ENCODE measurements around the gene DAGLB.
A peak's percentile ranks its signal among the peaks of the same experiment; 100 is the strongest.

The DAGLB gene

GRCh38 chr7:6423942-6424701, 23.6 kb downstream of the DAGLB start:
- H3K9ac ChIP-seq (ENCODE audit: low read depth, low read length), result no peak overlapping the region
- H3K27ac ChIP-seq (ENCODE audit: low read depth, low read length), result no peak overlapping the region
- no peaks in the 10 kb centered on the region for H3K27me3 ChIP-seq (ENCODE audit: insufficient read depth, low read length)
- no peaks in the 10 kb centered on the region for H3K4me1 ChIP-seq (ENCODE audit: insufficient read depth, low read length)
- no peak overlapping the region for H3K4me3 ChIP-seq (ENCODE audit: low read length)
- peaks cover 85% of the 10 kb centered on the region for H3K36me3 ChIP-seq (ENCODE audit: insufficient read depth, low read length)
- H3K9me3 ChIP-seq (ENCODE audit: insufficient read depth, low read depth, low read length), result peaks cover 22% of the 10 kb centered on the region
- 94% methylated on average over 18 of the region's 18 CpGs for WGBS

GRCh38 chr7:6422926-6423632, 24.7 kb downstream of the DAGLB start:
- Histone ChIP-seq H3K4me1 (ENCODE audit: insufficient read depth, low read length) (no peaks in the 10 kb centered on the region), H3K27ac (ENCODE audit: low read depth, low read length) (no peak overlapping the region), H3K4me3 (ENCODE audit: low read length) (no peak overlapping the region), H3K36me3 (ENCODE audit: insufficient read depth, low read length) (peaks cover 75% of the 10 kb centered on the region), H3K27me3 (ENCODE audit: insufficient read depth, low read length) (no peaks in the 10 kb centered on the region), H3K9me3 (ENCODE audit: insufficient read depth, low read depth, low read length) (peaks cover 22% of the 10 kb centered on the region), H3K9ac (ENCODE audit: low read depth, low read length) (no peak overlapping the region)
- WGBS, result 96% methylated on average over 18 of the region's 18 CpGs

- no peaks in the 10 kb centered on the region for H3K27me3 ChIP-seq (ENCODE audit: insufficient read depth, low read length)
- H3K36me3 ChIP-seq (ENCODE audit: insufficient read depth, low read length), result peaks cover 70% of the 10 kb centered on the region
- H3K4me1 ChIP-seq (ENCODE audit: insufficient read depth, low read length), result no peaks in the 10 kb centered on the region
- no peak overlapping the region for H3K27ac ChIP-seq (ENCODE audit: low read depth, low read length)
- peaks cover 22% of the 10 kb centered on the region for H3K9me3 ChIP-seq (ENCODE audit: insufficient read depth, low read depth, low read length)
- H3K9ac ChIP-seq (ENCODE audit: low read depth, low read length), result no peak overlapping the region
- 94% methylated on average over 16 of the region's 16 CpGs for WGBS
- no peak overlapping the region for H3K4me3 ChIP-seq (ENCODE audit: low read length)
Measured at GRCh38 chr7:6422095-6422494, 25.7 kb downstream of the DAGLB start.

- H3K27me3 ChIP-seq (ENCODE audit: insufficient read depth, low read length), result no peaks in the 10 kb centered on the region
- no peak overlapping the region for H3K27ac ChIP-seq (ENCODE audit: low read depth, low read length)
- WGBS, result 97% methylated on average over 10 of the region's 10 CpGs
- H3K9ac ChIP-seq (ENCODE audit: low read depth, low read length), result no peak overlapping the region
- peaks cover 22% of the 10 kb centered on the region for H3K9me3 ChIP-seq (ENCODE audit: insufficient read depth, low read depth, low read length)
- peaks cover 73% of the 10 kb centered on the region for H3K36me3 ChIP-seq (ENCODE audit: insufficient read depth, low read length)
- peaks cover 4% of the 10 kb centered on the region; the same call in 1 of the 2 replicates for H3K4me1 ChIP-seq (ENCODE audit: insufficient read depth, low read length)
- no peak overlapping the region for H3K4me3 ChIP-seq (ENCODE audit: low read length)
Measured at GRCh38 chr7:6420680-6421079, 27.1 kb downstream of the DAGLB start.

DNA sequence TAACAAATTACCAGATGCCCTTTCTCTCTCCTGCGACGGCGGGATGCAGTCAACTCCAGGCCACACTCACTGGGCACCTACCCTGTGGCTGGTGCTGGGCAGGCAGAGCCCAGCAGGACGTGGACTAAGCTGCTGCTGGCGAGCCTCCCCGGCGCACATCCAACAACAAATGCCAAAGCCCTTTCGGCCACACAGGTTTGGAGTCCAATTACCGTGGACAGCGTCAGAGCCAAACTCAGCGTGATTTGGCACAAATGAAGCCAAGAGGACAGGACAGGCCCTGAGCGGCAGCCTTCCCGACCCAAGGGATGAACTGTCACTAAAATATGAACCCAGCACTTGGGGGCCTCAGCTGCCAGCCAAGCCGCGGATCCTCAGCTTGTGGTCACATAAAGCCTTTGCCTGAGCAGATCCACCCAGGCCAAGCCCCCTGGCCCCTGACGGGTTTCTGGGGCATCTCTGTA, 28.4 kb downstream of the DAGLB start:
- Histone ChIP-seq H3K36me3 (ENCODE audit: insufficient read depth, low read length) (peaks cover 71% of the 10 kb centered on the region), H3K27ac (ENCODE audit: low read depth, low read length) (no peak overlapping the region), H3K27me3 (ENCODE audit: insufficient read depth, low read length) (no peaks in the 10 kb centered on the region), H3K9me3 (ENCODE audit: insufficient read depth, low read depth, low read length) (peaks cover 22% of the 10 kb centered on the region), H3K9ac (ENCODE audit: low read depth, low read length) (no peak overlapping the region), H3K4me1 (ENCODE audit: insufficient read depth, low read length) (peaks cover 4% of the 10 kb centered on the region; the same call in 1 of the 2 replicates), H3K4me3 (ENCODE audit: low read length) (no peak overlapping the region)
- 95% methylated on average over 16 of the region's 16 CpGs for WGBS

DNA sequence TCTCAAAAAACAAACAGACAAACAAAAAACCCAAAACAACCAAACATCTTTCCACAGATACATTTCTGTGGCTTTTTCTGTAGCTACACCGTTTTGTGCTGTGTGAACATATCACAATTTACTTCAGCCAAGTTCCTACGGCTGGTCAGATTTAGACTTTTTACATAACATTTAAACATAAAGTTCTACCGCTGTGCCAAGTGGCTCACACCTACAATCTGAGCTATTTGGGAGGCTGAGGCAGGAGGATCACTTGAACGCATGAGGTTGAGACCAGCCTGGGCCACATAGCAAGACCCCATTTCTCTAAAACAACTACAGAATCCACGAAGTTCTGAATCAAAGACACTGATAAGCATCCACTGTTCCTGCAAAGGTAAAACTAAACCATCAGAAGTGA, 30.3 kb downstream of the DAGLB start:
- H3K9ac ChIP-seq (ENCODE audit: low read depth, low read length), result no peak overlapping the region
- peaks cover 13% of the 10 kb centered on the region for H3K9me3 ChIP-seq (ENCODE audit: insufficient read depth, low read depth, low read length)
- H3K27me3 ChIP-seq (ENCODE audit: insufficient read depth, low read length), result no peaks in the 10 kb centered on the region
- H3K36me3 ChIP-seq (ENCODE audit: insufficient read depth, low read length), result peaks cover 67% of the 10 kb centered on the region
- H3K27ac ChIP-seq (ENCODE audit: low read depth, low read length), result no peak overlapping the region
- WGBS, result 95% methylated on average over 5 of the region's 5 CpGs
- H3K4me3 ChIP-seq (ENCODE audit: low read length), result no peak overlapping the region
- peaks cover 4% of the 10 kb centered on the region; the same call in 1 of the 2 replicates for H3K4me1 ChIP-seq (ENCODE audit: insufficient read depth, low read length)

DNA sequence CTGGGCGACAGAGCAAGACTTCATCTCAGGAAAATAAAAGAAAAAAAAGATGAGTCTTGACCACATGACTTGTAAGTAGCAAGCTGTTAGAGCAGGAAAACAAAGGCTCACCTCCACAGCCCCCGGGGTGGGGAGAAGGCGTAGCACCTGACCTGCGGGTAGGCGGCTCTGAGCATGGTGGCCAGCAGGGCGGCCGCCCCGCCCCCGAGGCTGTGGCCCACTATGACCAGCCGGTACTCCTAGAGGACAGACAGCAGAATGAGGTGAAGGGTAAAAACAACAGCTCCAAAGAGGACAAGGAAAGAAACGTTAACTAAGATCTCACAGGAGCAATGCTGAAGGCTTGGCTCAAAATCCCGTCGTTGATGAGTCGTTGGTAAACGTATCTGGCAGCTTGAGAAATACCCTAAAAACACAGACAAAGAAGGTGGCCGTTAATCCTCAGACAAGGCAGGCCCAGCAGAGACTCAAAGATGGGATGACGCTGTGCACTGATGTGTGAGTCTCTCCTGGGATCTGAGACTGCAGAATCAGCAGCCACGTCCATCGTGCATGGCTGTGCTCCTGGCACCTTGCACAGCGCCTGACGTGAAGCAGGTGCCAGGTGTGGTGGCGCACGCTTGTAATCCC, 31.1 kb downstream of the DAGLB start:
- H3K9ac ChIP-seq (ENCODE audit: low read depth, low read length), result no peak overlapping the region
- peaks cover 4% of the 10 kb centered on the region; the same call in 1 of the 2 replicates for H3K4me1 ChIP-seq (ENCODE audit: insufficient read depth, low read length)
- peak overlapping the region; percentile 39; the same call in 1 of the 2 replicates for H3K27ac ChIP-seq (ENCODE audit: low read depth, low read length)
- peaks cover 67% of the 10 kb centered on the region for H3K36me3 ChIP-seq (ENCODE audit: insufficient read depth, low read length)
- no peak overlapping the region for H3K4me3 ChIP-seq (ENCODE audit: low read length)
- WGBS, result 85% methylated on average over 23 of the region's 23 CpGs
- H3K27me3 ChIP-seq (ENCODE audit: insufficient read depth, low read length), result no peaks in the 10 kb centered on the region
- peaks cover 6% of the 10 kb centered on the region for H3K9me3 ChIP-seq (ENCODE audit: insufficient read depth, low read depth, low read length)

GRCh38 chr7:6413637-6414036, 34.1 kb downstream of the DAGLB start:
- H3K4me3 ChIP-seq (ENCODE audit: low read length), result no peak overlapping the region
- H3K4me1 ChIP-seq (ENCODE audit: insufficient read depth, low read length), result peaks cover 4% of the 10 kb centered on the region; the same call in 1 of the 2 replicates
- H3K27ac ChIP-seq (ENCODE audit: low read depth, low read length), result no peak overlapping the region
- H3K9ac ChIP-seq (ENCODE audit: low read depth, low read length), result no peak overlapping the region
- H3K27me3 ChIP-seq (ENCODE audit: insufficient read depth, low read length), result no peaks in the 10 kb centered on the region
- peaks cover 78% of the 10 kb centered on the region for H3K36me3 ChIP-seq (ENCODE audit: insufficient read depth, low read length)
- no peaks in the 10 kb centered on the region for H3K9me3 ChIP-seq (ENCODE audit: insufficient read depth, low read depth, low read length)
- 98% methylated on average over 10 of the region's 10 CpGs for WGBS

DNA sequence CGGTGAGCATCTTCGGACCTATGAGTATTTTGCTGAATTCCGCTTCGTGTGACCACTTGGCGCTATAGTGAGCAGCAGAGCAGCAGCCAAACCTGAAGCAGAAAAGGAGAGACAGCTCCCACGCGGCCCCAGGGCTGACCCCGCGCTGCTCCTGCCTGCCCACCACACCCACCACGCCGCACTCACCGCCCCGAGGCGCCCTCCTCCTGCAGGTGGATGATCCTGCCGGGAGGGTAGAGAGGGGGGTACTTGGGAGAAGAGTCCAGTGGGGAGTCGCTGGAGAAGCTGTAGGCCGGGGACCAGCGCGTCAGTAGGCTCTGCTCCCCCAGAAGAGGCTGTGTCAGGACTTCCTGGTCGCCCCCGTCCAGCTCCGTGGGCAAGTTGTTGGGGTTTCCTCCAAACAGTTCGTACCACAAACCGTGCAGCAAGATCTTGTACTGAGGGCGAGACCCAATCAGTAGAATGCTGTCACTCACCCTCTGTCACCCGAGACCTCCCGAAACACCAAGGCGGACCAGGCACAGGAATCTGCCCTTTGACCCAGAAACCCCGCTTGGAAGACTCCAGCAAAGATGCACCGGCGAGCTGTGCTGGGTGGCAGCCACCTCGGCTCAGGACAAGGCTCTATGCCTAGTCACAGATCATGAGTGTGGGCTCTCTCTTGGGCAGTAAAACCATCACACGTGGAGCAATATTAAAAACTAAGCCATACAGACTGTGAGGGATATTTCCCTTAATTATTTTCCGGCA, 37.6 kb downstream of the DAGLB start:
- no peaks in the 10 kb centered on the region for H3K4me1 ChIP-seq (ENCODE audit: insufficient read depth, low read length)
- H3K9me3 ChIP-seq (ENCODE audit: insufficient read depth, low read depth, low read length), result no peaks in the 10 kb centered on the region
- no peak overlapping the region for H3K9ac ChIP-seq (ENCODE audit: low read depth, low read length)
- 95% methylated on average over 34 of the region's 34 CpGs for WGBS
- H3K27me3 ChIP-seq (ENCODE audit: insufficient read depth, low read length), result no peaks in the 10 kb centered on the region
- peaks cover 86% of the 10 kb centered on the region for H3K36me3 ChIP-seq (ENCODE audit: insufficient read depth, low read length)
- no peak overlapping the region for H3K4me3 ChIP-seq (ENCODE audit: low read length)
- peak overlapping the region; percentile 30; the same call in 1 of the 2 replicates for H3K27ac ChIP-seq (ENCODE audit: low read depth, low read length)

DNA sequence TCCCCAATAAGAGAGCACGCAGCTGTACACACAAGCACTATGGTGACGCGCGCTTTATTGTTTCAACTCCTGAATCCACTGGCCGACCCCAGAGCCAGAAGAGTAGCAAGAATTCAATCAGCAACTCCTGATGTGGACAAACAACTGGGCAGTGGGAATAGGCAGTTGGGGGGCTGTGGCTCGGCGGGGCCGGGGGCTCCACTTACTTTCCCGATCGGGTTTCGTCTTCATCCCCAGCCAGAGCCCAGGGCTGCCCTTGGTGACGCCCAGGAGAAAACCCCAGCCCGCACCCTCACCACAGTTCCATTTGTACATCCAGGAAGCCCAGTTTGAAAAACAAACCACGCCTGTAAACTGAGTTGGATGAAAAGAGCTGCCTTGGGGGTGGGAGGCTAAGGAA, 38.7 kb downstream of the DAGLB start:
- H3K36me3 ChIP-seq (ENCODE audit: insufficient read depth, low read length), result peaks cover 86% of the 10 kb centered on the region

More for the DNA sequence above, 38.7 kb downstream of the DAGLB start:
- WGBS, result 94% methylated on average over 14 of the region's 14 CpGs
- Histone ChIP-seq H3K4me1 (ENCODE audit: insufficient read depth, low read length) (no peaks in the 10 kb centered on the region), H3K27ac (ENCODE audit: low read depth, low read length) (no peak overlapping the region), H3K4me3 (ENCODE audit: low read length) (no peak overlapping the region), H3K27me3 (ENCODE audit: insufficient read depth, low read length) (no peaks in the 10 kb centered on the region), H3K9me3 (ENCODE audit: insufficient read depth, low read depth, low read length) (no peaks in the 10 kb centered on the region), H3K9ac (ENCODE audit: low read depth, low read length) (no peak overlapping the region)

Data from HUES64 (cell line).